ENCODE data around the gene POLE3. TPM values are rescaled to one million over a fixed set of nuclear protein-coding genes. Genes with fewer than 3 reads are reported as not detected.

POLE3 gene
- total RNA-seq, 5 donors from 2014 or later (not counting 1 experiment from before 2014, with no cell fraction given): 47.2 to 59.1 (median 50.6) TPM

DNA sequence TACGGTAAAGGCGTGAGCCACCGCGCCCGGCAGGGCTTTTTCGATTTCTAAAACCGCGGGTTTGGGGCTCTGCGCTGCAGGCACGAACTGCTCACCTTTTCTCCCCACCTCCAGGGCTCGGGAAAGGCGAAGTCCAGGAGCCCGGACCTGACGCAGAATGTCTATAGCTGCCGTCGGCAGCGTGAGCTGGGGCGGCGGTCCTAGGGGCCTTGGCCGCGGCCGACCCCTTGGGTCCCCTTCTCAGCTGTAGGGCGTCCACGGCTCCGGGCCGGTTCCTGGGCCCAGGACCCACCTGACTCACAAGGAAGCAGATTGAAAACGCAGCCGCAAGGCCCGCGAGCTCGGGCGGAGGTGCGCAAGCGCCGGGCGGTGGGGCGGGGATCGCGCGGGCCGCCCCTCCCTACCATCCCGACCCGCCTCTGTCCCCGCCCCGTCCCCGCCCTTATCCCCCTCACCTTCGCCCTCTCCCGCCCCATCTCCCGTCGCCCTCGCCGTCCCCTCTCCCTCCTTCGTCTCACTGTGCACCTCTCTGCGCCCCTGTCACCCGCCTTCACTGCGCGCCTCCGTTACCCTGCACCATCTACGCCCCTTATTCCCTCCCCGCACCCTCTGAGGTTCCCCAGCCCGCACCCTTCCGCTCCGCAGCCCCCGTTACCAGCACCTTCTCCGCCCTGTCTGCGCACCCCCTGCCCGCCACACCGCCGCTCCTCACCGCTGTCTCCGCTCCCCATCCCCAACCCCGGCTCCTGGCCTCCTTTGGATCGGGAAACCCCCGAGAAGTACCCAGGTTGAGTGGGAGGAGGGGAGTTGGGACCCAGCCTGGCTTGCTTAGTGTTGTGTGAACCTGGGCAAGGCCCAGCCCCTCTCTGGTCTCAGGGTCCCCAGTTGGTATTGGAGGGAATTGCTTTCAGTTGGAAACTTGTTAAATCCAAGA, 33.6 kb downstream of the POLE3 start, which contains the start of gene HDHD3:
Gene HDHD3, minus strand, starts transcription at position 353 of the 934 bp plus-strand sequence. CDS start 2,632 bp downstream, outside the sequence.
- peak; percentile 90 to 94 (median 92) for ATAC-seq (replicated peaks in 1 of 4)
- peak within 1 kb of the TSS; percentile 81 to 84 (median 83) for H3K4me3 Mint-ChIP-seq
- H3K27ac Mint-ChIP-seq: peak within 1 kb of the TSS; percentile 81 to 88
- peak within 1 kb of the TSS; percentile 95 to 97 for H3K4me3 ChIP-seq (ENCODE audit: control insufficient read depth in 1 of 2, extremely low read depth in 1 of 2, low read length in 1 of 2)
- H3K27ac ChIP-seq (ENCODE audit: low read length): peak within 1 kb of the TSS; percentile 75
- H3K27me3 Mint-ChIP-seq: peaks cover 0 to 7% of the 10 kb centered on the region in 2 donors
- no peaks in the 10 kb centered on the region for H3K9me3 ChIP-seq
- H3K9me3 Mint-ChIP-seq: no peaks in the 10 kb centered on the region
- H3K4me1 Mint-ChIP-seq: peaks cover 13 to 17% (median 16%) of the 10 kb centered on the region in 3 donors
- H3K27me3 ChIP-seq (replicated peaks in 1 of 2; ENCODE audit: control insufficient read depth in 2 of 2, extremely low read depth in 1 of 2, insufficient read depth in 2 of 2, low read length in 1 of 2): no peaks in the 10 kb centered on the region
- WGBS (ENCODE audit: insufficient coverage): 0% methylated on average over 59 of the region's 74 CpGs
- CTCF ChIA-PET: interaction anchor here (0.6 to 1.2 kb wide), 5 partner anchors 8 to 281 kb away, joined by 4 to 13 read pairs (median 5); partner anchors contain the start of genes ALAD (in 2 of the 2), C9orf43 (in 1 of the 2) and POLE3 (in 1 of the 2)
- H3K36me3 ChIP-seq (ENCODE audit: control insufficient read depth in 2 of 2, extremely low read depth in 1 of 2, insufficient read depth in 1 of 2, low read length in 1 of 2): peaks cover 7 to 28% of the 10 kb centered on the region in 2 donors
- DNase-seq: peak; percentile 23 to 89 (median 71)
- H3K4me1 ChIP-seq (ENCODE audit: control insufficient read depth in 1 of 2, extremely low read depth in 1 of 2, insufficient read depth in 2 of 2, low read length in 2 of 2): peaks cover 0 to 22% of the 10 kb centered on the region in 2 experiments
- POLR2A ChIA-PET: interaction anchor here (0.6 to 0.7 kb wide), 4 partner anchors 34 to 1904 kb away, joined by 3 to 13 read pairs (median 5); partner anchors contain the start of genes C9orf43 (in 1 of the 2) and POLE3 (in 1 of the 2)
- peaks cover 6% of the 10 kb centered on the region for H3K36me3 Mint-ChIP-seq

DNA sequence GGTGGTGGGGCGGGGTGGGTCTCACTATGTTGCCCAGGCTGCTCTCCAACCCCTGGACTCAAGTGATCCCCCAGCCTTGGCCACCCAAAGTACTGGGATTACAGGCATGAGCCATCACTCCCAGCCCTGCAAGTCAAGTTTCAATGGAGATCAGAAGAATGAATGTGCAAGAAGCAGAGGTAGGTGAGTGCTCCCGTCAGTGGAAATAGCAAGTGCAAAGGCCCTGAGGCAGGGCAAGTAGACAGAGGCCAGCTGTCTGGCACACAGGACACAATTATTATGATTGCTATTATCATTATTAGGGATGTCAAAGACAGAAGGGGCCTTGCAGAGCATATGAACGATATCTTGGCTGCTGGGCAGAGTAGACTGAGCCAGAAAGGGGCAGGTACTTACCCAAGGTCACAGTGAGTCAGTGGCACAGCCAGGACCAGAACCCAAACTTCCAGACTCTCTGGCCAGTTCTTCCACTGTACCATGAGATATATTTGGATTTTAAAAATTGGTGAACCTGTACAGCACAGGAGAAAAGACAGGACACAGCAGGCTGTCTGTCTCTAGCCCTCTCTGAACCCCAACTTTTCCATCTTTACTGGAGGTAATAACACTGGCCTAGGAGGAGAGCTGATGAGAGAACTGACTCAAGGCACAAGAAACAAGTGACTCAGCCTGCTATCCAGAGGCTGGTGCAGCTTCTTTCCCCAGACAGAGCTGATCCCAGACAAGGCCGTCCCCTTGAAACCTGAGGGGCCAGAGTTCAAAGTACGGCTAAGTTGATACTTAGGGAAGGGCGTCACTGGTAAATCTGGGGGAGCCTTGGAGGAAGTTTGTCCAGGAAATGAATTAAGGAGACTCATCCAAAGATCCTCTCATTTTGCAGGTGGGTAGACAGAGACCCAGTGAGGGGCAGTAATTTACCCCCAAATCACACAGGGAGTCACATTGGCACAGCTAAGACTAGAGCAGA, 35.1 kb downstream of the POLE3 start:
- H3K9me3 ChIP-seq: no peaks in the 10 kb centered on the region
- peaks cover 13 to 17% (median 13%) of the 10 kb centered on the region in 3 donors for H3K4me1 Mint-ChIP-seq
- no peak overlapping the region for H3K4me3 ChIP-seq (ENCODE audit: control insufficient read depth in 1 of 2, extremely low read depth in 1 of 2, low read length in 1 of 2)
- H3K9me3 Mint-ChIP-seq: no peaks in the 10 kb centered on the region
- H3K27ac Mint-ChIP-seq: peak overlapping the region; percentile 34 to 88
- no peaks in the 10 kb centered on the region for H3K27me3 ChIP-seq (replicated peaks in 1 of 2; ENCODE audit: control insufficient read depth in 2 of 2, extremely low read depth in 1 of 2, insufficient read depth in 2 of 2, low read length in 1 of 2)
- peaks cover 6% of the 10 kb centered on the region for H3K36me3 Mint-ChIP-seq
- 100% methylated on average over 3 of the region's 6 CpGs for WGBS (ENCODE audit: insufficient coverage)
- peaks cover 0 to 22% of the 10 kb centered on the region in 2 experiments for H3K4me1 ChIP-seq (ENCODE audit: control insufficient read depth in 1 of 2, extremely low read depth in 1 of 2, insufficient read depth in 2 of 2, low read length in 2 of 2)
- H3K4me3 Mint-ChIP-seq: peak overlapping the region; percentile 76 to 84 (median 83)
- DNase-seq (no peak), ATAC-seq (replicated peaks in 1 of 4) (no peak)
- H3K27me3 Mint-ChIP-seq: peaks cover 0 to 7% of the 10 kb centered on the region in 2 donors
- H3K27ac ChIP-seq (ENCODE audit: low read length): no peak overlapping the region
- ChIA-PET CTCF (interaction anchor here in 1 of 2 donors (0.6 kb wide), 1 partner anchor 196 kb away, joined by 9 read pairs; no protein-coding TSS in a partner anchor), POLR2A (interaction anchor here in 1 of 2 donors (0.6 to 0.7 kb wide), 2 partner anchors 22 to 173 kb away, joined by 3 to 5 read pairs; no protein-coding TSS in a partner anchor)
- peaks cover 7 to 28% of the 10 kb centered on the region in 2 donors for H3K36me3 ChIP-seq (ENCODE audit: control insufficient read depth in 2 of 2, extremely low read depth in 1 of 2, insufficient read depth in 1 of 2, low read length in 1 of 2)

DNA sequence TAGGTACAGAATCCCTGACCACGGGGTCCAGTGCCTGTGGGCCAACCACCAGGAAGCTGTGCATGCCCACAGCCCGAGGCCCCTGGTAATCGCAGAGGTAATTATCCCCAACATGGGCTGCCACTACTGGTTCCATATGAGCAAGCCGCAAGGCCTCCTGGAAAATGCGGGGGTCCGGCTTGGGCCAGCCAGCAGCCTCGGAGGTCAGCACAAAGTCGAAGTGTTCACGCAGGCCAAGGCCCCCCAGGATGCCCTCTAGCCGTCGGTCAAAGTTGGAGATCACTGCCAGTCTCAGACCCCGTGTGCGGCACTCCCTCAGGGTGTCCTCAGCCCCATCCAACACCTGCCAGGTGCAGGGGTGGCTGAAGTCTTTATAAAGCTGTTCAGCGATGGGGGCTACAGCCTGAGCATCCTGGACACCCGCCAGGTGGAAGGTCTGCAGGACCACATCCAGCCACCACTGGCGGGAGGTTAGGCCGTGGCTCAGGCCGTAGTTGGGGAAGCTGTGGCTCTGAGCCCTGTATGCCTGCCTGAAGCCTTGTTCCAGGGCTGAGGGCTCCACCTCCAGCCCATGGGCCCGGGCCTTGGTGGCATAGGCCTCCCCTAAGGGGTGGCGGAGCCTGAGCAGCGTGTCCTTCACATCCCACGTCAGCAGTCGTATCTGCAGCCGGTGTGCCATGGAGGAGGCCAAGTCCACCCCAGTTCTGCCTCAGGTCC, 36.6 kb downstream of the POLE3 start:
- DNase-seq: no peak
- ChIA-PET POLR2A (no interaction called here), CTCF (no interaction called here)
- Mint-ChIP-seq H3K9me3 (no peaks in the 10 kb centered on the region), H3K27ac (no peak overlapping the region), H3K27me3 (peaks cover 0 to 7% of the 10 kb centered on the region in 2 donors), H3K36me3 (peaks cover 6% of the 10 kb centered on the region), H3K4me1 (peaks cover 13 to 17% (median 13%) of the 10 kb centered on the region in 3 donors), H3K4me3 (no peak overlapping the region)
- H3K27me3 ChIP-seq (replicated peaks in 1 of 2; ENCODE audit: control insufficient read depth in 2 of 2, extremely low read depth in 1 of 2, insufficient read depth in 2 of 2, low read length in 1 of 2): no peaks in the 10 kb centered on the region
- H3K9me3 ChIP-seq: no peaks in the 10 kb centered on the region
- H3K27ac ChIP-seq (ENCODE audit: low read length): no peak overlapping the region
- ATAC-seq (replicated peaks in 1 of 4): no peak
- H3K36me3 ChIP-seq (ENCODE audit: control insufficient read depth in 2 of 2, extremely low read depth in 1 of 2, insufficient read depth in 1 of 2, low read length in 1 of 2): peaks cover 7 to 28% of the 10 kb centered on the region in 2 donors
- no peak overlapping the region for H3K4me3 ChIP-seq (ENCODE audit: control insufficient read depth in 1 of 2, extremely low read depth in 1 of 2, low read length in 1 of 2)
- peaks cover 0 to 22% of the 10 kb centered on the region in 2 experiments for H3K4me1 ChIP-seq (ENCODE audit: control insufficient read depth in 1 of 2, extremely low read depth in 1 of 2, insufficient read depth in 2 of 2, low read length in 2 of 2)
- WGBS (ENCODE audit: insufficient coverage): 98% methylated on average over 18 of the region's 24 CpGs

DNA sequence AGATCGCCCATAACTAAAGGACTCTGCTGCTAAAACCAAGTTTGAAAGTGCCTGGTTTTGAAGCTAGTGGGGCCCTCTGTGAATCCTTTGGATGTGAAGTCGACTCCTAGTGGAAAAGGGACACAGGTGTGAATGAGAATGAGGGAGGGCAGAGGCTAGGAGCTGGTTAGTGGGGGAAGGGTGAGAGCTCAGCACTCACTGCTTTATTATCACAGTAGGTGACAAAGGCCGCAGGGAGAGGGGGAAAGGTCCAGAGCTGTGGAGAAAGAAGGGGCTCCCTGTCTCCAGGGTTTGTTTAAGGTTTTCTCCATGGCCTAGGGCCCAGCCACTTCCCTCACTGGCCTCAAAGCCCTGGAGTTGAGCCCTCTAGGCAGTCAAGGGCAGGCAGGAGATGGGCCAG, 37.2 kb downstream of the POLE3 start:
- Mint-ChIP-seq H3K27me3 (peaks cover 0 to 9% of the 10 kb centered on the region in 2 donors), H3K27ac (no peak overlapping the region), H3K9me3 (no peaks in the 10 kb centered on the region), H3K36me3 (peaks cover 6% of the 10 kb centered on the region), H3K4me1 (peaks cover 13 to 17% (median 13%) of the 10 kb centered on the region in 3 donors), H3K4me3 (no peak overlapping the region)
- CTCF ChIA-PET: no interaction called here
- H3K4me3 ChIP-seq (ENCODE audit: control insufficient read depth in 1 of 2, extremely low read depth in 1 of 2, low read length in 1 of 2): no peak overlapping the region
- DNase-seq (no peak), ATAC-seq (replicated peaks in 1 of 4) (no peak)
- peaks cover 0 to 22% of the 10 kb centered on the region in 2 experiments for H3K4me1 ChIP-seq (ENCODE audit: control insufficient read depth in 1 of 2, extremely low read depth in 1 of 2, insufficient read depth in 2 of 2, low read length in 2 of 2)
- POLR2A ChIA-PET: no interaction called here
- WGBS (ENCODE audit: insufficient coverage): 69% methylated on average over 2 of the region's 3 CpGs
- no peaks in the 10 kb centered on the region for H3K27me3 ChIP-seq (replicated peaks in 1 of 2; ENCODE audit: control insufficient read depth in 2 of 2, extremely low read depth in 1 of 2, insufficient read depth in 2 of 2, low read length in 1 of 2)
- H3K36me3 ChIP-seq (ENCODE audit: control insufficient read depth in 2 of 2, extremely low read depth in 1 of 2, insufficient read depth in 1 of 2, low read length in 1 of 2): peaks cover 7 to 28% of the 10 kb centered on the region in 2 donors
- H3K9me3 ChIP-seq: no peaks in the 10 kb centered on the region
- H3K27ac ChIP-seq (ENCODE audit: low read length): no peak overlapping the region

DNA sequence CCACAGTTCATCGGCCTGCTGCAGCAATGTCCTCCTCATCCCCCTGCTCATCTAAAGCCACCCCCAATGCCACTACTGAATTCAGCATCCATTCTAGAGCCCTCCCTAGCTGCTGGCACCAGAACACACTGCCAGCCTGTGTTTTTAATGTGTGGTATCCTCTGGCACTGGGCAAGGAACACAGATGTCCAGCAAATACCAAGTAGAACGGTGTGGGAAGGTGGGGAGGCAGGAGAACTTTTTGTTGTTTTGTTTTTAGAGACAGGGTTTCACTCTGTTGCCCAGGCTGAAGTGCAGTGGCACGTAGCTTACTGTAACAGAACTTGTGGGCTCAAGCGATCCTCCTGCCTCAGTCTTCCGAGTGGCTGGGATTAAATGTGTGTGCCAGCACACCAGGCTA, 38.4 kb downstream of the POLE3 start:
- H3K36me3 ChIP-seq (ENCODE audit: control insufficient read depth in 2 of 2, extremely low read depth in 1 of 2, insufficient read depth in 1 of 2, low read length in 1 of 2): peaks cover 7 to 28% of the 10 kb centered on the region in 2 donors
- no peak for ATAC-seq (replicated peaks in 1 of 4)
- H3K27ac ChIP-seq (ENCODE audit: low read length): no peak overlapping the region
- no peaks in the 10 kb centered on the region for H3K27me3 ChIP-seq (replicated peaks in 1 of 2; ENCODE audit: control insufficient read depth in 2 of 2, extremely low read depth in 1 of 2, insufficient read depth in 2 of 2, low read length in 1 of 2)
- no peak overlapping the region for H3K4me3 ChIP-seq (ENCODE audit: control insufficient read depth in 1 of 2, extremely low read depth in 1 of 2, low read length in 1 of 2)
- DNase-seq: no peak
- H3K4me3 Mint-ChIP-seq: no peak overlapping the region
- H3K9me3 Mint-ChIP-seq: no peaks in the 10 kb centered on the region
- H3K4me1 Mint-ChIP-seq: peaks cover 13 to 17% (median 13%) of the 10 kb centered on the region in 3 donors
- no peaks in the 10 kb centered on the region for H3K9me3 ChIP-seq
- 94% methylated on average over 3 of the region's 5 CpGs for WGBS (ENCODE audit: insufficient coverage)
- POLR2A ChIA-PET: no interaction called here
- H3K36me3 Mint-ChIP-seq: peaks cover 6% of the 10 kb centered on the region
- CTCF ChIA-PET: interaction anchor here in 1 of 2 donors (0.6 kb wide), 1 partner anchor 93 kb away, joined by 3 read pairs; no protein-coding TSS in a partner anchor
- peaks cover 0 to 17% of the 10 kb centered on the region in 2 experiments for H3K4me1 ChIP-seq (ENCODE audit: control insufficient read depth in 1 of 2, extremely low read depth in 1 of 2, insufficient read depth in 2 of 2, low read length in 2 of 2)
- peaks cover 0 to 9% of the 10 kb centered on the region in 2 donors for H3K27me3 Mint-ChIP-seq
- no peak overlapping the region for H3K27ac Mint-ChIP-seq

Data from T-cell (primary cell).